Activated naive CD4-positive, alpha-beta T cell treated with anti-CD3 and anti-CD28 coated beads, Interleukin-2, amount 50 U/mL, for 72 hours (primary cell): Measurements from ENCODE around the gene TJAP1. TPM values are rescaled to one million over a fixed set of nuclear protein-coding genes. Genes with fewer than 3 reads are reported as not detected.
"Not testable (repeated sequence)": the region's sequence is repeated elsewhere in the genome, so short reads cannot be mapped to it uniquely, and the experiment has no call there.

Experiments
- ATAC-seq, 2 donors: fragments of 150-1000 bp; cut with Tn5 transposase; 2 replicates each; pipeline ENCODE4 v1.10.0; 2021; ENCODE audit warnings: mild to moderate bottlenecking in 2 of 2, moderate library complexity in 2 of 2
- DNase-seq, 2 donors: peaks; one replicate each; pipeline ENCODE4 v3.0.0; 2021 to 2022; ENCODE audit warnings: low spot score in 2 of 2
- H3K27ac Mint-ChIP-seq, 2 donors: one replicate each; pipeline ENCODE4 v1.8.0; 2022; ENCODE audit warnings: mild to moderate bottlenecking in 2 of 2, mixed read lengths in 2 of 2
- H3K36me3 Mint-ChIP-seq, 2 donors: one replicate each; pipeline ENCODE4 v1.8.0; 2022; ENCODE audit warnings: mixed read lengths in 2 of 2
- H3K9me3 Mint-ChIP-seq, 2 donors: one replicate each; pipeline ENCODE4 v1.8.0; 2022; ENCODE audit warnings: mixed read lengths in 2 of 2
- total RNA-seq, 2 donors: library from RNA; stranded (reverse); gene quantifications; one replicate each; pipeline ENCODE4 v1.2.3, GENCODE V29; 2022

Gene TJAP1
- total RNA-seq, 2 donors from 2014 or later = 23.0 to 35.0 TPM

- Mint-ChIP-seq H3K27ac (no peak overlapping the region), H3K9me3 (no peaks in the 10 kb centered on the region), H3K36me3 (peaks cover 6 to 23% of the 10 kb centered on the region in 2 donors)
- ATAC-seq (no peak), DNase-seq (no peak)
These were observed 45.9 kb downstream of the TJAP1 start for GRCh38 chr6:43523284-43523683.

GRCh38 chr6:43524483-43524961 lies 47.2 kb downstream of the TJAP1 start:
- DNase-seq (no peak), ATAC-seq (no peak)
- Mint-ChIP-seq H3K9me3 (no peaks in the 10 kb centered on the region), H3K36me3 (peaks cover 6 to 23% of the 10 kb centered on the region in 2 donors), H3K27ac (peak overlapping the region in 1 of 2 donors; percentile 81)

DNA sequence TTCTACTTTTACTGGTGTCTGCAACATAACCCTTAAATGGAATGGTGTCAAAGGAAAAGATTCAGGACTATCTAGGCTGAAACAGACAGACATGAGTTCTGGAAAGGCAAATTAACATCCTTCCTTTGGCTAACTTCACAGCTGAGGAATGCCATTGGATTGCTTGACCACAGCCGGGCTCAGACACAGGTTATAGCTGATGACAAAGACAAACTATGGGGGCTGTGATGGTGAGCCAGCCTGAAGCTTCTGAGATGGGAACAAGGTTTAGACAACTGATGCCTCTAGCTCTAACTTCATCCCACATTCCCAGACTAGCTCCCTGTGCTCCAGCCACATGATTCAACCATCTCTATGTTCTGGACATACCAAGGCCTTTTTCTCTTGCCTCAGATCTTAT lies 54.8 kb downstream of the TJAP1 start:
- Mint-ChIP-seq H3K9me3 (no peaks in the 10 kb centered on the region), H3K27ac (peak overlapping the region in 1 of 2 donors; percentile 74), H3K36me3 (peaks cover 7 to 9% of the 10 kb centered on the region in 2 donors)
- ATAC-seq (no peak), DNase-seq (no peak)

- H3K9me3 Mint-ChIP-seq, H3K27ac Mint-ChIP-seq, ATAC-seq, DNase-seq: not testable (repeated sequence)
- peaks cover 10 to 12% of the 10 kb centered on the region in 2 donors for H3K36me3 Mint-ChIP-seq
These were observed 61.6 kb downstream of the TJAP1 start for GRCh38 chr6:43538986-43539385.

DNA sequence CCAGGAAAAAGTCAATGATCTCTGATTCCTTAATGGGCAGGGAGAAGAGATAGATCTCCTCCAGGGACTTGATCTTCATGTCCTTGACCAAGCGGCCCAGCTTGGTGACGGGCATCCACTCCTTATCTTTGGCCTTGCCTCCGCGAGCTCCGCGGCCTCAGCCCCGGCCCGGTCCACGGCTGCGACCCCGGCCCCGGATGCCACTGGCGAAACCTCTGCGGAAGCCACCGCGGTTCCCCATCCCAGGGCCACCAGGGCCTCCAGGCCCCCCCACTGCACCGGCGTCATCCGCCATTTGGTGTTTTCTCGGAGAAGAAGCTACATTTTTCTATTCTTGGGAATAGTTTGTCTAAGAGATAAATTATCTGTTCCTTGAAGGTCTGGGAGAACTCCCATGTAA lies 62.0 kb downstream of the TJAP1 start:
- ATAC-seq, DNase-seq, H3K27ac Mint-ChIP-seq, H3K9me3 Mint-ChIP-seq: not testable (repeated sequence)
- H3K36me3 Mint-ChIP-seq = peaks cover 10 to 12% of the 10 kb centered on the region in 2 donors

DNA sequence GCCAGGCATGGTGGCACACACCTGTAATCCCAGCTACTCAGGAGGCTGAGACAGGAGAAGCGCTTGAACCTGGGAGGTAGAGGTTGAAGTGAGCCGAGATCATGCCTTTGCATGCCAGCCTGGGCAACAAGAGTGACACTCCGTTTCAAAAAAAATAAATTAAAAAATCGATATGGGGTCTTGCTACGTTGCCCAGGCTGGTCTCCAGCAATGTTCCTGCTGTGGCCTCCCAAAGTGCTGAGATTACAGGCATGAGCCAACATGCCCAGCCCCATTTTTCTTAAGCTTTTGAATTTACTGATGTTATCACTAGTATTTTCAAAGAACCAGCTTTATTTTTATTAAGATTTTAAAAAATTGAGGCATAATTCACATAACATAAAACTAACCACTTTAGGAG lies 63.1 kb downstream of the TJAP1 start:
- H3K9me3 Mint-ChIP-seq = no peaks in the 10 kb centered on the region
- H3K36me3 Mint-ChIP-seq = peaks cover 10 to 12% of the 10 kb centered on the region in 2 donors
- peak overlapping the region in 1 of 2 donors; percentile 48 for H3K27ac Mint-ChIP-seq
- no peak for DNase-seq
- no peak for ATAC-seq

- peak overlapping the region in 1 of 2 donors; percentile 48 for H3K27ac Mint-ChIP-seq
- H3K36me3 Mint-ChIP-seq = peaks cover 10 to 26% of the 10 kb centered on the region in 2 donors
- no peaks in the 10 kb centered on the region for H3K9me3 Mint-ChIP-seq
- DNase-seq (no peak), ATAC-seq (no peak)
These were observed 64.6 kb downstream of the TJAP1 start for GRCh38 chr6:43541774-43542471.

GRCh38 chr6:43544461-43544860 lies 67.1 kb downstream of the TJAP1 start:
- Mint-ChIP-seq H3K27ac (no peak overlapping the region), H3K36me3 (peaks cover 6 to 30% of the 10 kb centered on the region in 2 donors), H3K9me3 (no peaks in the 10 kb centered on the region)
- ATAC-seq (no peak), DNase-seq (no peak)

DNA sequence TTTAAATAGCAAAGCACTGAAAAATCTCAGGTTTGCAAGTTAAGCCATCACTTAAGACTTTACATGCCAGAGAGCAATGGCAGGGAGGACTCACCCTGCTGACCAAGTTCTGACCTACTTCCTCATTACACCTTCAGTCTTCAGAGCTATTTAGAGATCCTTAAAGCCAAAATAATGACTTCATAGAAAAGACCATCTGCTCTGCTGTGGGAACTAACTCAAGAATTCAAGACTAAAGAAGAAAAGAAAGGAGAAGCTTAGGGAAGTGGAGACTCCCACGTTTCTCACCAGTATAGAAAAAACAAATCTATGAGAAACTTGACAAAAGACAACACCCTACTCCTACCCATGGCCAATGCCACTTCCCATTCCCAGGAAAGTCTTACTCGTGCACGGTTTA lies 69.9 kb downstream of the TJAP1 start:
- DNase-seq = no peak
- Mint-ChIP-seq H3K36me3 (peaks cover 15 to 30% of the 10 kb centered on the region in 2 donors), H3K9me3 (no peaks in the 10 kb centered on the region), H3K27ac (peak overlapping the region; percentile 46 to 51)
- ATAC-seq = no peak

Other genes starting within 250 kb of the TJAP1 start
- 10 to 100 TPM; 39.3 to 73.5 TPM for gene DNPH1, start 248.1 kb upstream of the TJAP1 start, total RNA-seq
- gene TTBK1, start 234.1 kb upstream of the TJAP1 start, total RNA-seq = under 1 TPM; 0.09 to 0.37 TPM
- gene SLC22A7, start 179.3 kb upstream of the TJAP1 start, total RNA-seq = not detected
- gene CRIP3, start 168.7 kb upstream of the TJAP1 start, total RNA-seq = 1 to 10 TPM; 4.2 to 6.4 TPM
- 10 to 100 TPM; 10.8 to 12.2 TPM for gene ZNF318, start 107.9 kb upstream of the TJAP1 start, total RNA-seq
- 10 to 100 TPM; 30.2 to 46.2 TPM for gene ABCC10, start 50.0 kb upstream of the TJAP1 start, total RNA-seq
- 1 to 10 TPM in 1 of 2 donors, under 1 TPM in 1; 0.18 to 3.4 TPM for gene DLK2, start 22.0 kb upstream of the TJAP1 start, total RNA-seq
- gene LRRC73, start 32.8 kb downstream of the TJAP1 start, total RNA-seq = under 1 TPM; 0.12 to 0.48 TPM
- gene YIPF3, start 39.4 kb downstream of the TJAP1 start, total RNA-seq = 10 to 100 TPM; 40.7 to 49.1 TPM
- 10 to 100 TPM; 34.2 to 57.1 TPM for gene POLR1C, start 39.5 kb downstream of the TJAP1 start, total RNA-seq
- gene XPO5, start 98.5 kb downstream of the TJAP1 start, total RNA-seq = 100 to 1,000 TPM; 109 to 110 TPM
- gene POLH, start 98.6 kb downstream of the TJAP1 start, total RNA-seq = 100 to 1,000 TPM in 1 of 2 donors, 10 to 100 TPM in 1; 46.2 to 101 TPM
- gene GTPBP2, start 151.7 kb downstream of the TJAP1 start, total RNA-seq = 10 to 100 TPM; 84.1 to 85.8 TPM
- 10 to 100 TPM; 38.4 to 38.7 TPM for gene MAD2L1BP, start 158.3 kb downstream of the TJAP1 start, total RNA-seq
- gene RSPH9, start 167.5 kb downstream of the TJAP1 start, total RNA-seq = under 1 TPM; 0.09 to 0.21 TPM
- 10 to 100 TPM; 37.8 to 51.5 TPM for gene MRPS18A, start 210.2 kb downstream of the TJAP1 start, total RNA-seq